ENCODE data around the gene GLI1.
A peak's percentile ranks its signal among the peaks of the same experiment; 100 is the strongest.
"Not testable (repeated sequence)": the region's sequence is repeated elsewhere in the genome, so short reads cannot be mapped to it uniquely, and the experiment has no call there.

GLI1 gene

GRCh38 chr12:57459750-57460467 lies at the start of gene GLI1:
Gene GLI1 (plus strand): TSS chr12:57459785. CDS start chr12:57463692, 3,907 bp downstream.
- H3K4me3 Mint-ChIP-seq, result peak within 1 kb of the TSS; percentile 80
- no peaks in the 10 kb centered on the region for H3K9me3 Mint-ChIP-seq
- ATAC-seq (no peak), DNase-seq (ENCODE audit: low spot score in 2 of 2) (no peak)
- peaks cover 70% of the 10 kb centered on the region for H3K4me1 Mint-ChIP-seq
- H3K27ac Mint-ChIP-seq, result peak within 1 kb of the TSS; percentile 91
- peaks cover 17% of the 10 kb centered on the region for H3K36me3 Mint-ChIP-seq

- ATAC-seq (no peak), DNase-seq (ENCODE audit: low spot score in 2 of 2) (no peak)
- H3K9me3 Mint-ChIP-seq, result no peaks in the 10 kb centered on the region
- peaks cover 12% of the 10 kb centered on the region for H3K36me3 Mint-ChIP-seq
- no peak overlapping the region for H3K4me3 Mint-ChIP-seq
- H3K4me1 Mint-ChIP-seq, result peaks cover 9% of the 10 kb centered on the region
- H3K27ac Mint-ChIP-seq, result no peak overlapping the region
Measured at GRCh38 chr12:57410534-57410933, 49.1 kb upstream of the GLI1 start.

GRCh38 chr12:57414160-57414559 lies 45.4 kb upstream of the GLI1 start:
- H3K27ac Mint-ChIP-seq, result not testable (repeated sequence)

GRCh38 chr12:57415088-57415487 lies 44.5 kb upstream of the GLI1 start:
- Mint-ChIP-seq H3K9me3 (no peaks in the 10 kb centered on the region), H3K4me1 (peaks cover 27% of the 10 kb centered on the region), H3K36me3 (peaks cover 20% of the 10 kb centered on the region), H3K27ac (no peak overlapping the region), H3K4me3 (no peak overlapping the region)
- DNase-seq (ENCODE audit: low spot score in 2 of 2) (no peak), ATAC-seq (no peak)

More at GRCh38 chr12:57414160-57414559, 45.4 kb upstream of the GLI1 start:
- H3K9me3 Mint-ChIP-seq; ATAC-seq; DNase-seq (ENCODE audit: low spot score in 2 of 2); H3K4me3 Mint-ChIP-seq: not testable (repeated sequence)
- Mint-ChIP-seq H3K4me1 (peaks cover 20% of the 10 kb centered on the region), H3K36me3 (peaks cover 20% of the 10 kb centered on the region)

GRCh38 chr12:57416039-57416996 lies 43.3 kb upstream of the GLI1 start:
- Mint-ChIP-seq H3K27ac (peak overlapping the region; percentile 63), H3K36me3 (peaks cover 28% of the 10 kb centered on the region), H3K4me3 (no peak overlapping the region), H3K9me3 (no peaks in the 10 kb centered on the region), H3K4me1 (peaks cover 33% of the 10 kb centered on the region)
- DNase-seq (ENCODE audit: low spot score in 2 of 2), result no peak
- peak; percentile 54 for ATAC-seq

- Mint-ChIP-seq H3K36me3 (peaks cover 37% of the 10 kb centered on the region), H3K4me3 (no peak overlapping the region), H3K27ac (no peak overlapping the region), H3K4me1 (peaks cover 33% of the 10 kb centered on the region), H3K9me3 (no peaks in the 10 kb centered on the region)
- DNase-seq (ENCODE audit: low spot score in 2 of 2) (no peak), ATAC-seq (no peak)
Measured at GRCh38 chr12:57418255-57418654, 41.3 kb upstream of the GLI1 start.

GRCh38 chr12:57419495-57419894 lies 40.1 kb upstream of the GLI1 start:
- ATAC-seq, result no peak
- H3K4me1 Mint-ChIP-seq, result peaks cover 33% of the 10 kb centered on the region
- peaks cover 50% of the 10 kb centered on the region for H3K36me3 Mint-ChIP-seq
- no peak for DNase-seq (ENCODE audit: low spot score in 2 of 2)
- no peaks in the 10 kb centered on the region for H3K9me3 Mint-ChIP-seq
- no peak overlapping the region for H3K4me3 Mint-ChIP-seq
- H3K27ac Mint-ChIP-seq, result peak overlapping the region; percentile 10

- Mint-ChIP-seq H3K4me3 (no peak overlapping the region), H3K4me1 (peaks cover 29% of the 10 kb centered on the region), H3K27ac (peak overlapping the region; percentile 10), H3K9me3 (no peaks in the 10 kb centered on the region), H3K36me3 (peaks cover 59% of the 10 kb centered on the region)
- DNase-seq (ENCODE audit: low spot score in 2 of 2) (no peak), ATAC-seq (no peak)
Measured at GRCh38 chr12:57420482-57420881, 39.1 kb upstream of the GLI1 start.

- not testable (repeated sequence) for DNase-seq (ENCODE audit: low spot score in 2 of 2); H3K27ac Mint-ChIP-seq; ATAC-seq; H3K9me3 Mint-ChIP-seq; H3K4me3 Mint-ChIP-seq
- H3K36me3 Mint-ChIP-seq, result peaks cover 66% of the 10 kb centered on the region
- peaks cover 29% of the 10 kb centered on the region for H3K4me1 Mint-ChIP-seq
Measured at GRCh38 chr12:57426948-57427347, 32.6 kb upstream of the GLI1 start.

GRCh38 chr12:57428965-57429364 lies 30.6 kb upstream of the GLI1 start:
- Mint-ChIP-seq H3K9me3 (no peaks in the 10 kb centered on the region), H3K27ac (peak overlapping the region; percentile 99), H3K4me3 (peak overlapping the region; percentile 87), H3K36me3 (peaks cover 45% of the 10 kb centered on the region), H3K4me1 (peaks cover 29% of the 10 kb centered on the region)
- ATAC-seq, result no peak
- no peak for DNase-seq (ENCODE audit: low spot score in 2 of 2)

- Mint-ChIP-seq H3K36me3 (peaks cover 39% of the 10 kb centered on the region), H3K4me3 (peak overlapping the region; percentile 87), H3K4me1 (peaks cover 29% of the 10 kb centered on the region), H3K9me3 (no peaks in the 10 kb centered on the region), H3K27ac (peak overlapping the region; percentile 99)
- ATAC-seq, result no peak
- no peak for DNase-seq (ENCODE audit: low spot score in 2 of 2)
Measured at GRCh38 chr12:57429473-57430111, 30.0 kb upstream of the GLI1 start.

GRCh38 chr12:57430112-57430930 lies 29.3 kb upstream of the GLI1 start:
- ATAC-seq (peak; percentile 80), DNase-seq (ENCODE audit: low spot score in 2 of 2) (peak in 1 of 2 donors; percentile 48)
- Mint-ChIP-seq H3K9me3 (no peaks in the 10 kb centered on the region), H3K4me3 (peak overlapping the region; percentile 87), H3K36me3 (peaks cover 32% of the 10 kb centered on the region), H3K4me1 (peaks cover 33% of the 10 kb centered on the region), H3K27ac (peak overlapping the region; percentile 99)

GRCh38 chr12:57430931-57431566 lies 28.5 kb upstream of the GLI1 start, which contains the start of gene R3HDM2:
Gene R3HDM2 (minus strand): TSS chr12:57431043. CDS start chr12:57310428, 120,615 bp downstream.
- Mint-ChIP-seq H3K4me1 (peaks cover 37% of the 10 kb centered on the region), H3K27ac (peak within 1 kb of the TSS; percentile 99), H3K9me3 (no peaks in the 10 kb centered on the region), H3K4me3 (peak within 1 kb of the TSS; percentile 87), H3K36me3 (peaks cover 25% of the 10 kb centered on the region)
- DNase-seq (ENCODE audit: low spot score in 2 of 2), result peak; percentile 86 to 95
- peak; percentile 95 for ATAC-seq

- H3K4me1 Mint-ChIP-seq, result peaks cover 37% of the 10 kb centered on the region
- H3K36me3 Mint-ChIP-seq, result peaks cover 18% of the 10 kb centered on the region
- DNase-seq (ENCODE audit: low spot score in 2 of 2), result no peak
- peak overlapping the region; percentile 87 for H3K4me3 Mint-ChIP-seq
- H3K27ac Mint-ChIP-seq, result peak overlapping the region; percentile 99
- ATAC-seq, result no peak
- H3K9me3 Mint-ChIP-seq, result no peaks in the 10 kb centered on the region
Measured at GRCh38 chr12:57431654-57432188, 27.9 kb upstream of the GLI1 start.

Data from stimulated activated effector memory CD8-positive, alpha-beta T cell treated with anti-CD3 and anti-CD28 coated beads, Interleukin-12 subunit alpha, Interleukin-12 subunit beta, amount 100 ng/mL, for 72 hours (primary cell).